DND-41 (cell line): ENCODE results near the gene TRMT112.
"Not testable (repeated sequence)": the region's sequence is repeated elsewhere in the genome, so short reads cannot be mapped to it uniquely, and the experiment has no call there.

ENCODE experiments used
- CTCF ChIP-seq: IDR thresholded peaks from 2 replicates; pipeline ENCODE4 v1.5.1; 2012; ENCODE audit warnings: borderline replicate concordance, low read length, moderate library complexity, mild to moderate bottlenecking; ENCODE audit not compliant: poor library complexity, severe bottlenecking; ENCODE audit errors: extremely low read depth
- EZH2 ChIP-seq: IDR thresholded peaks from 3 replicates; pipeline ENCODE4 v1.6.1; 2012; ENCODE audit warnings: borderline replicate concordance, low read depth, mild to moderate bottlenecking, moderate library complexity, low read length, inconsistent platforms; ENCODE audit not compliant: severe bottlenecking

DNA sequence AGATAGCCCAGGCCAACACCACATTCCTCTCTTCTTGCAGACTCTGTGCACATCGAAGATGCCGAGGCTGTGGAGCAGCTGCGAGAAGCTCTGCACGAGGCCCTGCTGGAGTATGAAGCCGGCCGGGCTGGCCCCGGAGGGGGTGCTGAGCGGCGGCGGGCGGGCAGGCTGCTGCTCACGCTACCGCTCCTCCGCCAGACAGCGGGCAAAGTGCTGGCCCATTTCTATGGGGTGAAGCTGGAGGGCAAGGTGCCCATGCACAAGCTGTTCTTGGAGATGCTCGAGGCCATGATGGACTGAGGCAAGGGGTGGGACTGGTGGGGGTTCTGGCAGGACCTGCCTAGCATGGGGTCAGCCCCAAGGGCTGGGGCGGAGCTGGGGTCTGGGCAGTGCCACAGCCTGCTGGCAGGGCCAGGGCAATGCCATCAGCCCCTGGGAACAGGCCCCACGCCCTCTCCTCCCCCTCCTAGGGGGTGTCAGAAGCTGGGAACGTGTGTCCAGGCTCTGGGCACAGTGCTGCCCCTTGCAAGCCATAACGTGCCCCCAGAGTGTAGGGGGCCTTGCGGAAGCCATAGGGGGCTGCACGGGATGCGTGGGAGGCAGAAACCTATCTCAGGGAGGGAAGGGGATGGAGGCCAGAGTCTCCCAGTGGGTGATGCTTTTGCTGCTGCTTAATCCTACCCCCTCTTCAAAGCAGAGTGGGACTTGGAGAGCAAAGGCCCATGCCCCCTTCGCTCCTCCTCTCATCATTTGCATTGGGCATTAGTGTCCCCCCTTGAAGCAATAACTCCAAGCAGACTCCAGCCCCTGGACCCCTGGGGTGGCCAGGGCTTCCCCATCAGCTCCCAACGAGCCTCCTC is 1.5 kb downstream of the TRMT112 start:
- not testable (repeated sequence) for TF ChIP-seq CTCF, EZH2
